OCI-LY7 (cell line): Measurements from ENCODE around the gene FAM217B. TPM values are rescaled to one million over a fixed set of nuclear protein-coding genes. Genes with fewer than 3 reads are reported as not detected.

ENCODE experiments used
- BruUV-seq: library from RNA; stranded (reverse); fragments of 400-500 nt; replicated peaks from 2 replicates; lab custom pipeline; 2021; lab: Mats Ljungman, UMichigan
- CTCF ChIA-PET: fragments of 300-600 bp; sonication (Branson Sonifier 250); formaldehyde crosslinking; loops from one replicate; lab custom pipeline; 2022; ENCODE audit warnings: antibody characterized with exemption; ENCODE audit not compliant: unreplicated experiment; lab: Charles Lee
- POLR2A ChIA-PET: fragments of 300-600 bp; sonication (Branson Sonifier 250); formaldehyde crosslinking; loops from one replicate; lab custom pipeline; 2022; ENCODE audit warnings: antibody characterized with exemption; lab: Charles Lee
- DNase-seq: peaks from one replicate; pipeline ENCODE4 v3.0.0-alpha.2; 2015; ENCODE audit warnings: low spot score
- H2AFZ ChIP-seq: fragments of 200-600 bp; sonication (generic), shearing (Covaris generic); 2 replicates; pipeline ENCODE4 v1.6.1; 2014; ENCODE audit warnings: mild to moderate bottlenecking, antibody characterized with exemption, low read length, moderate library complexity
- H3K27ac ChIP-seq: fragments of 200-600 bp; sonication (generic); 2 replicates; pipeline ENCODE4 v1.5.1; 2014; ENCODE audit warnings: mixed run types, low read depth, mild to moderate bottlenecking, moderate library complexity, low read length, inconsistent platforms; ENCODE audit not compliant: poor library complexity, severe bottlenecking
- H3K36me3 ChIP-seq: fragments of 200-600 bp; sonication (generic); 2 replicates; pipeline ENCODE4 v1.6.1; 2014; ENCODE audit warnings: mild to moderate bottlenecking, antibody characterized with exemption, low read length, moderate library complexity, mixed read lengths; ENCODE audit not compliant: insufficient read depth
- H3K4me1 ChIP-seq: fragments of 200-600 bp; sonication (generic); 2 replicates; pipeline ENCODE4 v1.5.1; 2014; ENCODE audit warnings: mild to moderate bottlenecking, low read length; ENCODE audit not compliant: insufficient read depth, poor library complexity, severe bottlenecking
- H3K4me2 ChIP-seq: fragments of 200-600 bp; sonication (generic); 2 replicates; pipeline ENCODE4 v1.6.1; 2014; ENCODE audit warnings: mild to moderate bottlenecking, low read length
- H3K4me3 ChIP-seq: fragments of 200-600 bp; sonication (generic); 2 replicates; pipeline ENCODE4 v1.5.1; 2014; ENCODE audit warnings: mild to moderate bottlenecking, low read depth, low read length; ENCODE audit not compliant: poor library complexity, severe bottlenecking
- H3K79me2 ChIP-seq: fragments of 200-600 bp; sonication (generic); 2 replicates; pipeline ENCODE4 v1.6.1; 2016; ENCODE audit warnings: low read depth, mild to moderate bottlenecking, low read length, moderate library complexity, mixed read lengths; ENCODE audit not compliant: insufficient read depth
- H3K9me2 ChIP-seq: fragments of 200-600 bp; sonication (generic); 2 replicates; pipeline ENCODE4 v1.6.1; 2016; ENCODE audit warnings: mild to moderate bottlenecking, low read length, mixed read lengths; ENCODE audit not compliant: insufficient read depth
- H3K9me3 ChIP-seq: fragments of 200-600 bp; sonication (generic); 2 replicates; pipeline ENCODE4 v1.6.1; 2014; ENCODE audit warnings: mild to moderate bottlenecking, mixed run types, low read length, mixed read lengths
- H4K20me1 ChIP-seq: fragments of 200-600 bp; sonication (generic); 2 replicates; pipeline ENCODE4 v1.6.1; 2014; ENCODE audit warnings: mild to moderate bottlenecking, antibody characterized with exemption, low read length, moderate library complexity, mixed read lengths; ENCODE audit not compliant: insufficient read depth
- CTCF ChIP-seq: fragments of 200-600 bp; sonication (generic); conservative IDR thresholded peaks from 2 replicates; pipeline ENCODE4 v1.5.1; 2014; ENCODE audit warnings: mild to moderate bottlenecking, antibody characterized with exemption, low read length, moderate library complexity, mixed read lengths
- EZH2phosphoT487 ChIP-seq: fragments of 200-600 bp; sonication (generic); IDR thresholded peaks from 2 replicates; pipeline ENCODE4 v1.6.1; 2018; ENCODE audit warnings: low read depth, borderline replicate concordance, mild to moderate bottlenecking, mixed run types, antibody characterized with exemption, low read length, moderate library complexity, mixed read lengths
- intact Hi-C: fragments of 100-400 bp; cut with micrococcal nuclease; formaldehyde crosslinking; loops from one replicate; pipeline ENCODE4 v1.10.0; 2022; ENCODE audit not compliant: unreplicated experiment
- total RNA-seq, 2 experiments: library from RNA; depleted of rRNA in 1 of 2; stranded (reverse); fragments of >200 nt in 1 of 2; shearing (Covaris generic) in 1 of 2; gene quantifications; 2 replicates each; pipeline ENCODE4 v1.2.3, GENCODE V29; 2014 to 2022

Gene FAM217B
- total RNA-seq, 2 experiments from 2014 or later, result 18.0 to 28.3 TPM

- H3K36me3 ChIP-seq, result no peaks in the 10 kb centered on the region
- H3K27ac ChIP-seq, result no peak overlapping the region
- no peaks in the 10 kb centered on the region for H3K9me2 ChIP-seq
- TF ChIP-seq EZH2phosphoT487 (no peak), CTCF (no peak)
- H3K4me2 ChIP-seq, result no peak overlapping the region
- BruUV-seq, result no TSS peak
- DNase-seq, result no peak
- intact Hi-C loops, result no loop called here
- H2AFZ ChIP-seq, result no peak overlapping the region
- no peak overlapping the region for H3K4me3 ChIP-seq
- ChIA-PET CTCF (no interaction called here), POLR2A (interaction anchor here (0.7 to 1.0 kb wide), 2 partner anchors 10 to 21 kb away, joined by 3 to 6 read pairs; no protein-coding TSS in a partner anchor)
- H3K79me2 ChIP-seq, result no peaks in the 10 kb centered on the region
- no peaks in the 10 kb centered on the region for H4K20me1 ChIP-seq
- H3K9me3 ChIP-seq, result no peaks in the 10 kb centered on the region
- no peaks in the 10 kb centered on the region for H3K4me1 ChIP-seq
Observed at GRCh38 chr20:59962155-59962554, 22.0 kb downstream of the FAM217B start.

- Histone ChIP-seq H4K20me1 (no peaks in the 10 kb centered on the region), H3K36me3 (no peaks in the 10 kb centered on the region), H3K4me3 (no peak overlapping the region), H2AFZ (no peak overlapping the region), H3K27ac (no peak overlapping the region), H3K4me2 (no peak overlapping the region), H3K79me2 (no peaks in the 10 kb centered on the region), H3K9me2 (no peaks in the 10 kb centered on the region), H3K9me3 (no peaks in the 10 kb centered on the region), H3K4me1 (no peaks in the 10 kb centered on the region)
- CTCF ChIA-PET, result no interaction called here
- POLR2A ChIA-PET, result no interaction called here
- BruUV-seq, result no TSS peak
- intact Hi-C loops, result no loop called here
- TF ChIP-seq CTCF (no peak), EZH2phosphoT487 (no peak)
- no peak for DNase-seq
Observed at GRCh38 chr20:59966428-59966827, 26.2 kb downstream of the FAM217B start.

- Histone ChIP-seq H3K4me2 (no peak overlapping the region), H4K20me1 (no peaks in the 10 kb centered on the region), H3K36me3 (no peaks in the 10 kb centered on the region), H3K9me2 (no peaks in the 10 kb centered on the region), H3K79me2 (no peaks in the 10 kb centered on the region), H2AFZ (no peak overlapping the region), H3K4me1 (no peaks in the 10 kb centered on the region), H3K4me3 (no peak overlapping the region), H3K9me3 (no peaks in the 10 kb centered on the region), H3K27ac (no peak overlapping the region)
- intact Hi-C loops, result no loop called here
- TF ChIP-seq CTCF (no peak), EZH2phosphoT487 (no peak)
- BruUV-seq, result no TSS peak
- ChIA-PET CTCF (no interaction called here), POLR2A (no interaction called here)
- DNase-seq, result no peak
Observed at GRCh38 chr20:59971428-59971827, 31.2 kb downstream of the FAM217B start.
